HCT116 (cell line): ENCODE data around the gene CEACAM1. TPM values are rescaled to one million over a fixed set of nuclear protein-coding genes. Genes with fewer than 3 reads are reported as not detected.

ENCODE experiments used
- ATAC-seq: fragments of 200-7000 bp; cut with Tn5 transposase; 2 replicates; pipeline ENCODE4 v1.9.1; 2020; ENCODE audit warnings: mild to moderate bottlenecking, moderate library complexity
- BruUV-seq: library from RNA; stranded (reverse); fragments of 400-500 nt; replicated peaks from 2 replicates; lab custom pipeline; 2021; lab: Mats Ljungman, UMichigan
- CTCF ChIA-PET: fragments of 300-600 bp; sonication (Branson Sonifier 250); formaldehyde crosslinking; loops from one replicate; lab custom pipeline; 2021; ENCODE audit warnings: antibody characterized with exemption; lab: Charles Lee
- POLR2A ChIA-PET: fragments of 300-600, 350-600 bp; sonication (Branson Sonifier 250); formaldehyde crosslinking; loops from one replicate; lab custom pipeline; 2021; ENCODE audit warnings: antibody characterized with exemption; lab: Charles Lee
- RAD21 ChIA-PET, 2 experiments: fragments of 300-600 bp; sonication (Branson Sonifier 250); formaldehyde crosslinking; loops; one replicate each; lab custom pipeline; 2023; ENCODE audit warnings: low total read pairs in 2 of 2; ENCODE audit not compliant: uncharacterized antibody in 2 of 2, unreplicated experiment in 2 of 2, low non-redundant PET in 1 of 2; lab: Charles Lee
- DNase-seq: peaks from one replicate; pipeline ENCODE4 v3.0.0-alpha.2; 2010; ENCODE audit warnings: low read depth, low spot score
- H2AFZ ChIP-seq: fragments of 200-600 bp; shearing (Covaris generic), sonication (generic); 2 replicates; pipeline ENCODE4 v1.6.1; 2017; ENCODE audit warnings: low read depth, mixed run types, mixed read lengths, antibody characterized with exemption, low read length; ENCODE audit not compliant: poor library complexity, severe bottlenecking
- H3K27ac ChIP-seq: 2 replicates; pipeline ENCODE4 v1.5.1; 2012; ENCODE audit warnings: low read depth, low read length
- H3K27me3 ChIP-seq: fragments of 200-600 bp; sonication (generic); 2 replicates; pipeline ENCODE4 v1.6.1; 2016; ENCODE audit warnings: mixed run types, low read length, mixed read lengths; ENCODE audit not compliant: insufficient read depth
- H3K36me3 ChIP-seq, 2 experiments: fragments of 200-500 bp in 1 of 2; fragments of 200-600 bp in 1 of 2; sonication (Bioruptor generic) in 1 of 2; sonication (generic) in 1 of 2; 2 replicates each; pipeline versions ENCODE4 v1.5.1 to v1.6.1; 2014 to 2016; ENCODE audit warnings: low read length in 2 of 2, inconsistent platforms in 1 of 2, mixed read lengths in 1 of 2, mixed run types in 1 of 2; ENCODE audit not compliant: insufficient read depth in 2 of 2, control insufficient read depth in 1 of 2
- H3K4me1 ChIP-seq, 2 experiments: fragments of 200-600 bp in 1 of 2; sonication (generic) in 1 of 2; 2 replicates each; pipeline versions ENCODE4 v1.5.1 to v1.6.1; 2012 to 2017; ENCODE audit warnings: low read length in 2 of 2, inconsistent platforms in 1 of 2, mild to moderate bottlenecking in 1 of 2, mixed read lengths in 1 of 2, mixed run types in 1 of 2, moderate library complexity in 1 of 2; ENCODE audit not compliant: insufficient read depth in 2 of 2, control insufficient read depth in 1 of 2
- H3K4me2 ChIP-seq: fragments of 200-600 bp; sonication (generic); 2 replicates; pipeline ENCODE4 v1.6.1; 2017; ENCODE audit warnings: mixed run types, low read length, mixed read lengths
- H3K4me3 ChIP-seq, 2 experiments: fragments of 200-600 bp in 1 of 2; sonication (generic) in 1 of 2; replicated peaks in 1 of 2; 2 replicates each; pipeline ENCODE4 v1.5.1; 2011 to 2016; ENCODE audit warnings: low read length in 2 of 2, control low read depth in 1 of 2, low read depth in 1 of 2, mild to moderate bottlenecking in 1 of 2, mixed read lengths in 1 of 2, mixed run types in 1 of 2
- H3K79me2 ChIP-seq: fragments of 200-600 bp; sonication (generic); 2 replicates; pipeline ENCODE4 v1.6.1; 2017; ENCODE audit warnings: mild to moderate bottlenecking, mixed run types, low read length, moderate library complexity, mixed read lengths; ENCODE audit not compliant: insufficient read depth
- H3K9ac ChIP-seq: fragments of 200-600 bp; sonication (generic); 2 replicates; pipeline ENCODE4 v1.6.1; 2016; ENCODE audit warnings: low read length, mixed read lengths
- H3K9me2 ChIP-seq: fragments of 200-600 bp; sonication (generic), shearing (Covaris generic); 2 replicates; pipeline ENCODE4 v1.6.1; 2017; ENCODE audit warnings: mixed run types, mild to moderate bottlenecking, moderate library complexity; ENCODE audit not compliant: insufficient read depth
- H3K9me3 ChIP-seq, 2 experiments: fragments of 200-500 bp in 1 of 2; fragments of 200-600 bp in 1 of 2; sonication (Bioruptor generic) in 1 of 2; sonication (generic) in 1 of 2; 2 replicates each; pipeline ENCODE4 v1.6.1; 2014 to 2017; ENCODE audit warnings: low read length in 2 of 2, mixed read lengths in 2 of 2, inconsistent platforms in 1 of 2, low read depth in 1 of 2, mild to moderate bottlenecking in 1 of 2, mixed run types in 1 of 2, moderate library complexity in 1 of 2; ENCODE audit not compliant: control insufficient read depth in 1 of 2, insufficient read depth in 1 of 2
- H4K20me1 ChIP-seq: fragments of 200-600 bp; sonication (generic), shearing (Covaris generic); 2 replicates; pipeline ENCODE4 v1.6.1; 2017; ENCODE audit warnings: mixed run types, mild to moderate bottlenecking, moderate library complexity; ENCODE audit not compliant: insufficient read depth
- CEBPB ChIP-seq: IDR thresholded peaks from 2 replicates; pipeline ENCODE4 v1.6.1; 2012; ENCODE audit warnings: low read depth
- CTCF ChIP-seq, 3 experiments: fragments of 200-600 bp in 1 of 3; sonication (generic) in 1 of 3; IDR thresholded peaks in 2 of 3; conservative IDR thresholded peaks in 1 of 3; 2 replicates each; pipeline ENCODE4 v1.5.1; 2012 to 2017; ENCODE audit warnings: low read depth in 2 of 3, low read length in 2 of 3, antibody characterized with exemption in 1 of 3, borderline replicate concordance in 1 of 3, control low read depth in 1 of 3, mild to moderate bottlenecking in 1 of 3, mixed read lengths in 1 of 3, mixed run types in 1 of 3, moderate library complexity in 1 of 3; ENCODE audit not compliant: insufficient read depth in 1 of 3
- EGR1 ChIP-seq: IDR thresholded peaks from 2 replicates; pipeline ENCODE4 v1.6.1; 2012; ENCODE audit warnings: low read depth
- ELF1 ChIP-seq: IDR thresholded peaks from 2 replicates; pipeline ENCODE4 v1.6.1; 2012; ENCODE audit warnings: low read depth, borderline replicate concordance
- JUND ChIP-seq: IDR thresholded peaks from 2 replicates; pipeline ENCODE4 v1.6.1; 2012
- MAX ChIP-seq: IDR thresholded peaks from 2 replicates; pipeline ENCODE4 v1.6.1; 2012
- RAD21 ChIP-seq: IDR thresholded peaks from 2 replicates; pipeline ENCODE4 v1.6.1; 2012; ENCODE audit warnings: low read depth, mild to moderate bottlenecking
- intact Hi-C: fragments of 100-400 bp; cut with micrococcal nuclease; formaldehyde crosslinking; loops from 2 replicates; pipeline ENCODE4 v1.10.0; 2022
- total RNA-seq: library from RNA; stranded (reverse); gene quantifications from one replicate; pipeline ENCODE4 v1.2.1, GENCODE V29; 2021; ENCODE audit not compliant: unreplicated experiment

CEACAM1 gene
- total RNA-seq, 1 experiment from 2014 or later = 1.2 TPM

GRCh38 chr19:42497492-42498168, 30.7 kb downstream of the CEACAM1 start:
- Histone ChIP-seq H3K4me1 (peaks cover 9 to 13% of the 10 kb centered on the region in 2 experiments; a peak in 3 of 4 replicates), H2AFZ (no peak overlapping the region), H3K9me3 (no peaks in the 10 kb centered on the region), H3K36me3 (no peaks in the 10 kb centered on the region), H3K79me2 (no peaks in the 10 kb centered on the region), H4K20me1 (no peaks in the 10 kb centered on the region), H3K4me2 (peak overlapping the region; percentile 35), H3K27me3 (no peaks in the 10 kb centered on the region), H3K27ac (no peak overlapping the region), H3K9ac (no peak overlapping the region), H3K4me3 (no peak overlapping the region), H3K9me2 (no peaks in the 10 kb centered on the region)
- DNase-seq (no peak), ATAC-seq (no peak)
- intact Hi-C loops = no loop called here
- RAD21 ChIA-PET = no interaction called here
- POLR2A ChIA-PET = no interaction called here
- no TSS peak for BruUV-seq
- CTCF ChIA-PET = no interaction called here
- no peak for TF ChIP-seq ELF1
- TF ChIP-seq MAX = no peak
- TF ChIP-seq CTCF (IDR thresholded peaks at IDR 0.05 in 2 of 3, conservative IDR thresholded peaks at IDR 0.05 in 1 of 3; ENCODE audit: borderline replicate concordance in 1 of 3, insufficient read depth in 1 of 3, low read depth in 2 of 3, low read length in 2 of 3) = no peak
- TF ChIP-seq EGR1 = no peak
- no peak for TF ChIP-seq RAD21

- H3K4me2 ChIP-seq = no peak overlapping the region
- POLR2A ChIA-PET = no interaction called here
- no peak for ATAC-seq
Observed at GRCh38 chr19:42496460-42497133, 31.7 kb downstream of the CEACAM1 start.

More at GRCh38 chr19:42496460-42497133, 31.7 kb downstream of the CEACAM1 start:
- ChIA-PET RAD21 (no interaction called here), CTCF (no interaction called here)
- Histone ChIP-seq H3K4me1 (peaks cover 9 to 13% of the 10 kb centered on the region in 2 experiments; a peak in 3 of 4 replicates), H3K36me3 (no peaks in the 10 kb centered on the region), H3K9me2 (no peaks in the 10 kb centered on the region), H3K4me3 (no peak overlapping the region), H3K9ac (no peak overlapping the region), H2AFZ (no peak overlapping the region), H3K9me3 (no peaks in the 10 kb centered on the region), H3K27me3 (no peaks in the 10 kb centered on the region), H3K27ac (no peak overlapping the region), H4K20me1 (no peaks in the 10 kb centered on the region), H3K79me2 (no peaks in the 10 kb centered on the region)
- intact Hi-C loops = no loop called here
- DNase-seq = no peak
- TF ChIP-seq CEBPB = no peak
- TF ChIP-seq JUND = no peak
- TF ChIP-seq EGR1 = no peak
- no peak for TF ChIP-seq MAX
- no TSS peak for BruUV-seq
